ENCODE data around the gene WFDC13.
"Not testable (repeated sequence)": the region's sequence is repeated elsewhere in the genome, so short reads cannot be mapped to it uniquely, and the experiment has no call there.

- not testable (repeated sequence) for TF ChIP-seq EP300 (IDR thresholded peaks at IDR 0.05)
- TF ChIP-seq, protein P1, sequence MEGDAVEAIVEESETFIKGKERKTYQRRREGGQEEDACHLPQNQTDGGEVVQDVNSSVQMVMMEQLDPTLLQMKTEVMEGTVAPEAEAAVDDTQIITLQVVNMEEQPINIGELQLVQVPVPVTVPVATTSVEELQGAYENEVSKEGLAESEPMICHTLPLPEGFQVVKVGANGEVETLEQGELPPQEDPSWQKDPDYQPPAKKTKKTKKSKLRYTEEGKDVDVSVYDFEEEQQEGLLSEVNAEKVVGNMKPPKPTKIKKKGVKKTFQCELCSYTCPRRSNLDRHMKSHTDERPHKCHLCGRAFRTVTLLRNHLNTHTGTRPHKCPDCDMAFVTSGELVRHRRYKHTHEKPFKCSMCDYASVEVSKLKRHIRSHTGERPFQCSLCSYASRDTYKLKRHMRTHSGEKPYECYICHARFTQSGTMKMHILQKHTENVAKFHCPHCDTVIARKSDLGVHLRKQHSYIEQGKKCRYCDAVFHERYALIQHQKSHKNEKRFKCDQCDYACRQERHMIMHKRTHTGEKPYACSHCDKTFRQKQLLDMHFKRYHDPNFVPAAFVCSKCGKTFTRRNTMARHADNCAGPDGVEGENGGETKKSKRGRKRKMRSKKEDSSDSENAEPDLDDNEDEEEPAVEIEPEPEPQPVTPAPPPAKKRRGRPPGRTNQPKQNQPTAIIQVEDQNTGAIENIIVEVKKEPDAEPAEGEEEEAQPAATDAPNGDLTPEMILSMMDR (IDR thresholded peaks at IDR 0.05) = not testable (repeated sequence)
Observed at GRCh38 chr20:45693346-45693745, 8.5 kb upstream of the WFDC13 start.

All from tibial nerve (tissue), 4 donors.